Vagina (tissue), 2 donors: ENCODE results near the gene ST8SIA6. TPM values are rescaled to one million over a fixed set of nuclear protein-coding genes. Genes with fewer than 3 reads are reported as not detected.
"Not testable (repeated sequence)": the region's sequence is repeated elsewhere in the genome, so short reads cannot be mapped to it uniquely, and the experiment has no call there.

Experiments
- DNase-seq, 2 donors: peaks; one replicate each; pipeline ENCODE4 v3.0.0-alpha.2; 2017; ENCODE audit errors: extremely low spot score in 2 of 2
- H3K27ac ChIP-seq: fragments of 200-600 bp; sonication (generic); one replicate; pipeline ENCODE4 v1.5.1; 2019
- H3K27me3 ChIP-seq: fragments of 200-600 bp; sonication (generic); one replicate; pipeline ENCODE4 v1.5.1; 2019
- H3K36me3 ChIP-seq, 2 donors: fragments of 200-600 bp; sonication (generic); one replicate each; pipeline ENCODE4 v1.5.1; 2017 to 2019
- H3K4me1 ChIP-seq: fragments of 200-600 bp; sonication (generic); one replicate; pipeline ENCODE4 v1.5.1; 2019
- H3K4me3 ChIP-seq, 2 donors: fragments of 200-600 bp; sonication (generic); 1 replicate in 1 of 2; 2 replicates in 1 of 2; pipeline ENCODE4 v1.5.1; 2016 to 2019
- H3K9me3 ChIP-seq: fragments of 200-600 bp; sonication (generic); one replicate; pipeline ENCODE4 v1.5.1; 2019
- POLR2A ChIP-seq, 2 donors: fragments of 450-650 bp; IDR thresholded peaks; one replicate each; pipeline ENCODE4 v1.6.1; 2017; ENCODE audit warnings: antibody characterized with exemption in 2 of 2, mild to moderate bottlenecking in 2 of 2, moderate library complexity in 2 of 2
- POLR2AphosphoS5 ChIP-seq, 2 donors: sonication (generic); formaldehyde crosslinking; IDR thresholded peaks; one replicate each; pipeline ENCODE4 v1.9.0; 2017; ENCODE audit warnings: antibody characterized with exemption in 2 of 2, mild to moderate bottlenecking in 2 of 2, low read depth in 1 of 2; ENCODE audit not compliant: insufficient read depth in 1 of 2
- intact Hi-C: fragments of 100-400 bp; cut with DNase I; formaldehyde crosslinking; loops from one replicate; pipeline ENCODE4 v1.15.1; 2023
- total RNA-seq: library from RNA; depleted of rRNA; stranded (reverse); fragments of >200 nt; gene quantifications from one replicate; pipeline ENCODE4 v1.2.3, GENCODE V29; 2016
- TF ChIP-seq, protein P1 (sequence below), 3 experiments: fragments of 450-650 bp in 2 of 3; fragments of 200-600 bp in 1 of 3; sonication (generic) in 1 of 3; IDR thresholded peaks; one replicate each; pipeline ENCODE4 v1.5.1; 2017 to 2019; ENCODE audit warnings: antibody characterized with exemption in 3 of 3, mild to moderate bottlenecking in 2 of 3, moderate library complexity in 2 of 3

Gene ST8SIA6
- total RNA-seq, 1 donor from 2014 or later, result 1.2 TPM

DNA sequence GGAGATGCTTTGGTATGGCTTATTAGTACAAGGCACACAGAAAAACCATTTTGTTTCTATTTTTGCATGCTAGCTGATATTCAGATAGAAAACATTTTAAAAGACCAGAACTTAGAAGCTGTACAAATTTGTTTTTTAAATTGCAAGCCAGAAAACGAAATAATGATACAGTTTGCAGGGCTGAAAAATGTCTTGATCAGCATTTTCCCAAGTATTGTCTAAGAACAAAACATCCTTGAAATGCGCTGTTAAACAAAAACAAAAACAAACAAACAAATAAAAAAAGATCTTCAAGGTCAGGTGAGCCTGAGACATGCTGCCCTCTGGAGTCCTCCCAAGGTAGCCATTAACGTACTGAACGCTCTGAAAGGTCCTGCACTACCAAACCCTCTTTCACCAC, 128.0 kb downstream of the ST8SIA6 start:
- DNase-seq, result no peak
- Histone ChIP-seq H3K27ac (no peak overlapping the region), H3K9me3 (no peaks in the 10 kb centered on the region), H3K4me3 (no peak overlapping the region), H3K27me3 (no peaks in the 10 kb centered on the region), H3K36me3 (no peaks in the 10 kb centered on the region), H3K4me1 (no peaks in the 10 kb centered on the region)
- intact Hi-C loops, result no loop called here
- TF ChIP-seq, protein P1, sequence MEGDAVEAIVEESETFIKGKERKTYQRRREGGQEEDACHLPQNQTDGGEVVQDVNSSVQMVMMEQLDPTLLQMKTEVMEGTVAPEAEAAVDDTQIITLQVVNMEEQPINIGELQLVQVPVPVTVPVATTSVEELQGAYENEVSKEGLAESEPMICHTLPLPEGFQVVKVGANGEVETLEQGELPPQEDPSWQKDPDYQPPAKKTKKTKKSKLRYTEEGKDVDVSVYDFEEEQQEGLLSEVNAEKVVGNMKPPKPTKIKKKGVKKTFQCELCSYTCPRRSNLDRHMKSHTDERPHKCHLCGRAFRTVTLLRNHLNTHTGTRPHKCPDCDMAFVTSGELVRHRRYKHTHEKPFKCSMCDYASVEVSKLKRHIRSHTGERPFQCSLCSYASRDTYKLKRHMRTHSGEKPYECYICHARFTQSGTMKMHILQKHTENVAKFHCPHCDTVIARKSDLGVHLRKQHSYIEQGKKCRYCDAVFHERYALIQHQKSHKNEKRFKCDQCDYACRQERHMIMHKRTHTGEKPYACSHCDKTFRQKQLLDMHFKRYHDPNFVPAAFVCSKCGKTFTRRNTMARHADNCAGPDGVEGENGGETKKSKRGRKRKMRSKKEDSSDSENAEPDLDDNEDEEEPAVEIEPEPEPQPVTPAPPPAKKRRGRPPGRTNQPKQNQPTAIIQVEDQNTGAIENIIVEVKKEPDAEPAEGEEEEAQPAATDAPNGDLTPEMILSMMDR (IDR thresholded peaks at IDR 0.05), result no peak
- TF ChIP-seq POLR2AphosphoS5 (IDR thresholded peaks at IDR 0.05; ENCODE audit: insufficient read depth in 1 of 2, low read depth in 1 of 2) (no peak), POLR2A (IDR thresholded peaks at IDR 0.05) (no peak)

DNA sequence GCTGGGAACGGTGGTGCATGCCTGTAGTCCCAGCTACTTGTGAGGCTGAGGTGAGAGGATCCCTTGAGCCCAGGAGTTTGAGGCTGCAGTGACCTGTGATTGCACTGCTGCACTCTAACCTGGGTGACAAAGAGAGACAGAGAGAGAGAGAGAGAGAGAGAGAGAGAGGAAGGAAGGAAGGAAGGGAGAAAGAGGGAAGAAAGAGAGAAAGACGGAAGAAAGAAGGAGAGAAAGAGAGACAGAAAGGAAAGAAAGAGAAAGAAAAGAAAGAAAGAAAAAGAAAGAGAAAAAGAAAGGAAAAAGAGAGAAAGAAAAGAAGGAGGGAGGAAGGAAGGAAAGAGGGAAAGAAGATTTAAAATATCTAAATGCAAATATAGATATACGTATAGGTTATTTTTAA, 132.4 kb downstream of the ST8SIA6 start:
- DNase-seq, H3K27me3 ChIP-seq, H3K27ac ChIP-seq, H3K9me3 ChIP-seq, H3K4me3 ChIP-seq, H3K36me3 ChIP-seq, H3K4me1 ChIP-seq, intact Hi-C loops: not testable (repeated sequence)

DNA sequence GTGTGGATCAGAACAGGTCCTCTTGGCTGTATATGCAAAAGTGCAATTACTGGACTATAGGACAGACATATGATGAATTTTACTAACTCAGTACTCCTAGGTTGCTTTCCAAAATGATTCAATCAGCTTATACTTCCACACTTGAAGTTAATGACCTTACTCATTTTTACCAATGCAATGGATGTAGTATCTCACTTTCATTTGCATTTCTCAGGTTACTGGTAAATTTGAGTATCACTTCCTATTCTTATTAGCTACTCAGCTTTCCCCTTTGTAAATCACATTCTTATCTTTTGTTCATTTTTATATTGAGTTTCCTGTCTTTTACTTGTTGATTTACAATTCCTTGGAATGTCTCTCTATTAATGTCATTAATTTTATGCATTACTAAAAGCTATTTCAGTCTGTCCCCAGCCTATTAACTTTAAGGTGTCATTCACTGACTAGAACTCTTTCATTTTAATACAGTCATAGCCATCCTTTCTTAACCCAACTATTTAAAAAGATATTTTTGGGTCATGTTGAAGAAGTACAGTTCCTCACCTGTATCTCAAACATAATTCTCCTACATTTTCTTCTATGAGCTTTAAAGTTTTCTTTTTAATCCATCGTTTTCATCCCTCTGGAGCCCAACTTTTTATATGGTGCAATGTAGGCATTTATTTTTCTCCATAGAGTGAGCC, 137.8 kb downstream of the ST8SIA6 start:
- TF ChIP-seq POLR2A (IDR thresholded peaks at IDR 0.05), result no peak
- TF ChIP-seq POLR2AphosphoS5 (IDR thresholded peaks at IDR 0.05; ENCODE audit: insufficient read depth in 1 of 2, low read depth in 1 of 2), result no peak
- TF ChIP-seq, protein P1 (IDR thresholded peaks at IDR 0.05), result no peak
- H3K4me3 ChIP-seq, result no peak overlapping the region
- H3K27ac ChIP-seq, result no peak overlapping the region
- no peaks in the 10 kb centered on the region for H3K27me3 ChIP-seq
- H3K36me3 ChIP-seq, result no peaks in the 10 kb centered on the region
- DNase-seq, result no peak
- no peaks in the 10 kb centered on the region for H3K9me3 ChIP-seq
- H3K4me1 ChIP-seq, result no peaks in the 10 kb centered on the region
- intact Hi-C loops, result no loop called here

DNA sequence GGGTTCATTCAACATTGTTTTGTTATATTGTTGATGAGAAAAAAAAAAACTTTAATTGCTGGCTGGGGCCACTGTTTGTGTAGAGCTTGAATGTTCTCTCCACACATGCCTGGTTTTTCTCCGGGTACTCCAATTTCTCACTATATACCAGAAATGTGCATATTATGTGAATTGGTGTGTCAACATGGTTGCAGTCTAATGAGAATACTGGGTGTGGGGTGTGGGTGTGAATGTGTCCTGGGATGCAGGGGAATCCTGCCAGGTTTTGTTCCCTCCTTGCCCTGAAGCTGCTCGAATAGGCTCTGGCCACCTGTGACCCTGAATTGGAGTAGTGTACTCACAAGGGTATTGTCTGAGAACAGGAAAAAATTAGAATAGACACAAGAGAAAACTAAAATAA, 145.0 kb downstream of the ST8SIA6 start:
- Histone ChIP-seq H3K27ac (no peak overlapping the region), H3K36me3 (no peaks in the 10 kb centered on the region), H3K9me3 (no peaks in the 10 kb centered on the region), H3K4me3 (no peak overlapping the region), H3K27me3 (no peaks in the 10 kb centered on the region), H3K4me1 (no peaks in the 10 kb centered on the region)
- no peak for DNase-seq
- intact Hi-C loops, result no loop called here
- no peak for TF ChIP-seq POLR2AphosphoS5 (IDR thresholded peaks at IDR 0.05; ENCODE audit: insufficient read depth in 1 of 2, low read depth in 1 of 2)

DNA sequence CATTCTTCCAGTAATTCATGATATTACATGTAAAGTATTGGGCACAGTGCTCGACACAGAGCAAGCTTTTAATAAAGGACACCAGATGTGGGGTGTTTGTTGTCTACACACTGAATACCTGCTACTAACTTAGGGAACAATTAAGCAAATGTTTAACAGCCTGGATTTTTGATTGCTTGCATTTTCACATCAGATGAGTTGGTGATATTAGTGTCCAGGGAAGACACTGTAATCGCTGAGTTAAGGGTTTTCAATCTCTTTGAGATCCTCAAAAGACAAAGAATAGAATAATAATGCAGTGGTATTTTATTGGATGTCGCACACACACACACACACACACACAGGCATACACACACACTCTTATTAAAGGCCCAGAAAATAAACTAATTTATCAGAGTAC, 147.3 kb downstream of the ST8SIA6 start:
- no peaks in the 10 kb centered on the region for H3K4me1 ChIP-seq
- H3K9me3 ChIP-seq, result no peaks in the 10 kb centered on the region
- H3K27me3 ChIP-seq, result no peaks in the 10 kb centered on the region
- no peak for TF ChIP-seq POLR2A (IDR thresholded peaks at IDR 0.05)
- TF ChIP-seq, protein P1 (IDR thresholded peaks at IDR 0.05), result no peak
- no peak overlapping the region for H3K4me3 ChIP-seq
- intact Hi-C loops, result no loop called here
- no peak overlapping the region for H3K27ac ChIP-seq
- H3K36me3 ChIP-seq, result no peaks in the 10 kb centered on the region
- no peak for DNase-seq

DNA sequence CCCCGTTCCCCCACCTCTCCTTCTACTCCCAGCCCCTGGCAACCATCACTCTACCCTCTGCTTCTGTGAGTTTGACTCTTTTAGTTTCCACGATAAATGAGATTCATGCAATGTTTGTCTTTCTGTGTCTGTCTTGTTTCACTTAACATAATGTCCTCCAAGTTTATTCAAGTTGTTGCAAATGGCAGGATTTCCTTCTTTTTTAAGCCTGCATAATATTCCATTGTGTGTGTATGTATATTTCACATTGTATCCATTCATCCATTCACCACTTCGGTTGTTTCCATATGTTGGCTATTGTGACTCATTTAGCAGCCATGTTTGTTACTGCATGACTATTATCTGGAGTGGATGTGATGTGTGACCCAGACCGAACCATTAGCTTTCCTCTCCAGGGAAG, 162.0 kb downstream of the ST8SIA6 start:
- no peaks in the 10 kb centered on the region for H3K27me3 ChIP-seq
- intact Hi-C loops, result no loop called here
- DNase-seq, result no peak
- no peak overlapping the region for H3K27ac ChIP-seq
- no peak for TF ChIP-seq POLR2A (IDR thresholded peaks at IDR 0.05)
- TF ChIP-seq, protein P1 (IDR thresholded peaks at IDR 0.05), result no peak
- TF ChIP-seq POLR2AphosphoS5 (IDR thresholded peaks at IDR 0.05; ENCODE audit: insufficient read depth in 1 of 2, low read depth in 1 of 2), result no peak
- no peak overlapping the region for H3K4me3 ChIP-seq
- H3K36me3 ChIP-seq, result no peaks in the 10 kb centered on the region
- H3K4me1 ChIP-seq, result no peaks in the 10 kb centered on the region
- H3K9me3 ChIP-seq, result no peaks in the 10 kb centered on the region
